ENCODE data around the gene DYRK1A. TPM values are rescaled to one million over a fixed set of nuclear protein-coding genes. Genes with fewer than 3 reads are reported as not detected.

DYRK1A gene
- total RNA-seq, 1 experiment from 2014 or later, result 49.3 TPM

DNA sequence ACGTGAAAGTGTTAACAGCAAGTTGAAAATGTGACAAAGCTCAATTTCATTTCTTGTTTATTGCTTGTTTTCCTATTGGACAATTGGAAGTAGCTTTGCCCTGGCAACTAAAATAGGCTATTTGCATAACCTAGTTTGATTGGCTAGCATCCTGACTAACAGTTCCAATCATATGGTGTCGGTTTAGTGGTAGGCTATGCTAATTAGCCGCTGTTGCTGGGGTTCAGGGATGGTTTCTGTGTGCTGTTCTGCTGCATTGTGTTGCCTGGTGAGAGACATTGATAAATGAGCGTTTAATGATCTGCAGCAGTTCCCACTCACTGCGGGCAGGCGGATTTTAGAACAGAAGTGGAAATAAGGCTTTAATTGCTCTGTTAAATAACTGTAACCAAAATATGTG is 68.5 kb downstream of the DYRK1A start:
- no peaks in the 10 kb centered on the region for H3K9me2 ChIP-seq (ENCODE audit: insufficient read depth)
- no TSS peak for BruUV-seq (replicated peaks)
- H3K27ac ChIP-seq (ENCODE audit: low read depth, low read length), result no peak overlapping the region
- DNase-seq (ENCODE audit: low read depth, low spot score) (peak; percentile 12), ATAC-seq (peak; percentile 52; the same call in 1 of the 2 replicates)
- no peak overlapping the region for H3K4me2 ChIP-seq (ENCODE audit: low read length)
- intact Hi-C loops (cut with micrococcal nuclease), result no loop called here
- H3K4me3 ChIP-seq (replicated peaks in 1 of 2; ENCODE audit: low read depth in 1 of 2, low read length in 2 of 2), result no peak overlapping the region
- no peaks in the 10 kb centered on the region for H3K9me3 ChIP-seq (ENCODE audit: control insufficient read depth in 1 of 2, insufficient read depth in 1 of 2, low read depth in 1 of 2, low read length in 2 of 2)
- H3K27me3 ChIP-seq (ENCODE audit: insufficient read depth, low read length), result no peaks in the 10 kb centered on the region
- no peak overlapping the region for H3K9ac ChIP-seq (ENCODE audit: low read length)
- CTCF ChIA-PET, result no interaction called here
- no peak overlapping the region for H2AFZ ChIP-seq (ENCODE audit: low read depth, low read length, poor library complexity, severe bottlenecking)
- no peaks in the 10 kb centered on the region for H3K4me1 ChIP-seq (ENCODE audit: control insufficient read depth in 1 of 2, insufficient read depth in 2 of 2, low read length in 2 of 2)
- peaks cover 97% of the 10 kb centered on the region for H3K79me2 ChIP-seq (ENCODE audit: insufficient read depth, low read length)
- H3K36me3 ChIP-seq (ENCODE audit: control insufficient read depth in 1 of 2, insufficient read depth in 2 of 2, low read length in 2 of 2), result no peaks in the 10 kb centered on the region
- H4K20me1 ChIP-seq (ENCODE audit: insufficient read depth), result peaks cover 39% of the 10 kb centered on the region; the same call in 1 of the 2 replicates
- RAD21 ChIA-PET (ENCODE audit: low non-redundant PET in 1 of 2, low total read pairs in 2 of 2, uncharacterized antibody in 2 of 2, unreplicated experiment in 2 of 2), result no interaction called here
- POLR2A ChIA-PET, result no interaction called here
- TF ChIP-seq CBX3 (IDR thresholded peaks at IDR 0.05; ENCODE audit: low read depth) (no peak), ZNF274 (IDR thresholded peaks at IDR 0.05; ENCODE audit: low read depth, low read length) (no peak), POLR2AphosphoS5 (IDR thresholded peaks at IDR 0.05; ENCODE audit: low read depth, low read length) (no peak), ATF3 (IDR thresholded peaks at IDR 0.05) (no peak), ZFX (IDR thresholded peaks at IDR 0.05) (no peak), CEBPB (IDR thresholded peaks at IDR 0.05; ENCODE audit: low read depth) (no peak), RAD21 (IDR thresholded peaks at IDR 0.05; ENCODE audit: low read depth) (no peak), ELF1 (IDR thresholded peaks at IDR 0.05; ENCODE audit: borderline replicate concordance, low read depth) (no peak), MAX (IDR thresholded peaks at IDR 0.05) (no peak), SIN3A (IDR thresholded peaks at IDR 0.05; ENCODE audit: low read depth) (no peak)
- TF ChIP-seq, protein P1, sequence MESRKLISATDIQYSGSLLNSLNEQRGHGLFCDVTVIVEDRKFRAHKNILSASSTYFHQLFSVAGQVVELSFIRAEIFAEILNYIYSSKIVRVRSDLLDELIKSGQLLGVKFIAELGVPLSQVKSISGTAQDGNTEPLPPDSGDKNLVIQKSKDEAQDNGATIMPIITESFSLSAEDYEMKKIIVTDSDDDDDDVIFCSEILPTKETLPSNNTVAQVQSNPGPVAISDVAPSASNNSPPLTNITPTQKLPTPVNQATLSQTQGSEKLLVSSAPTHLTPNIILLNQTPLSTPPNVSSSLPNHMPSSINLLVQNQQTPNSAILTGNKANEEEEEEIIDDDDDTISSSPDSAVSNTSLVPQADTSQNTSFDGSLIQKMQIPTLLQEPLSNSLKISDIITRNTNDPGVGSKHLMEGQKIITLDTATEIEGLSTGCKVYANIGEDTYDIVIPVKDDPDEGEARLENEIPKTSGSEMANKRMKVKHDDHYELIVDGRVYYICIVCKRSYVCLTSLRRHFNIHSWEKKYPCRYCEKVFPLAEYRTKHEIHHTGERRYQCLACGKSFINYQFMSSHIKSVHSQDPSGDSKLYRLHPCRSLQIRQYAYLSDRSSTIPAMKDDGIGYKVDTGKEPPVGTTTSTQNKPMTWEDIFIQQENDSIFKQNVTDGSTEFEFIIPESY (IDR thresholded peaks at IDR 0.05; ENCODE audit: extremely low read depth, insufficient replicate concordance, low read length), result no peak
- TF ChIP-seq, protein P2, sequence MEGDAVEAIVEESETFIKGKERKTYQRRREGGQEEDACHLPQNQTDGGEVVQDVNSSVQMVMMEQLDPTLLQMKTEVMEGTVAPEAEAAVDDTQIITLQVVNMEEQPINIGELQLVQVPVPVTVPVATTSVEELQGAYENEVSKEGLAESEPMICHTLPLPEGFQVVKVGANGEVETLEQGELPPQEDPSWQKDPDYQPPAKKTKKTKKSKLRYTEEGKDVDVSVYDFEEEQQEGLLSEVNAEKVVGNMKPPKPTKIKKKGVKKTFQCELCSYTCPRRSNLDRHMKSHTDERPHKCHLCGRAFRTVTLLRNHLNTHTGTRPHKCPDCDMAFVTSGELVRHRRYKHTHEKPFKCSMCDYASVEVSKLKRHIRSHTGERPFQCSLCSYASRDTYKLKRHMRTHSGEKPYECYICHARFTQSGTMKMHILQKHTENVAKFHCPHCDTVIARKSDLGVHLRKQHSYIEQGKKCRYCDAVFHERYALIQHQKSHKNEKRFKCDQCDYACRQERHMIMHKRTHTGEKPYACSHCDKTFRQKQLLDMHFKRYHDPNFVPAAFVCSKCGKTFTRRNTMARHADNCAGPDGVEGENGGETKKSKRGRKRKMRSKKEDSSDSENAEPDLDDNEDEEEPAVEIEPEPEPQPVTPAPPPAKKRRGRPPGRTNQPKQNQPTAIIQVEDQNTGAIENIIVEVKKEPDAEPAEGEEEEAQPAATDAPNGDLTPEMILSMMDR (IDR thresholded peaks at IDR 0.05 in 2 of 3, conservative IDR thresholded peaks at IDR 0.05 in 1 of 3; ENCODE audit: borderline replicate concordance in 1 of 3, insufficient read depth in 1 of 3, low read depth in 2 of 3, low read length in 2 of 3), result no peak
